IMR-90 (cell line): ENCODE measurements around the gene MMUT. TPM values are rescaled to one million over a fixed set of nuclear protein-coding genes. Genes with fewer than 3 reads are reported as not detected.

ENCODE experiments used
- ATAC-seq: fragments of 200-7000 bp; cut with Tn5 transposase; 2 replicates; pipeline ENCODE4 v1.9.1; 2020; ENCODE audit warnings: low read depth, mild to moderate bottlenecking, moderate library complexity
- BruUV-seq: library from RNA; stranded (reverse); fragments of 400-500 nt; replicated peaks from 2 replicates; lab custom pipeline; 2021; lab: Mats Ljungman, UMichigan
- CTCF ChIA-PET: fragments of 300-600 bp; formaldehyde crosslinking; extraction: SDS; loops from one replicate; lab custom pipeline; 2021; ENCODE audit warnings: antibody characterized with exemption; lab: Yijun Ruan, JAX
- POLR2A ChIA-PET: fragments of 300-600 bp; sonication (Branson Sonifier 250); formaldehyde crosslinking; loops from one replicate; lab custom pipeline; 2022; ENCODE audit warnings: antibody characterized with exemption; ENCODE audit not compliant: unreplicated experiment; lab: Charles Lee
- DNase-seq: peaks from one replicate; pipeline ENCODE4 v3.0.0; 2013
- H2AFZ ChIP-seq: replicated peaks from 2 replicates; pipeline ENCODE3; 2013; ENCODE audit warnings: low read length, mild to moderate bottlenecking; ENCODE audit not compliant: poor library complexity
- H2AK5ac ChIP-seq: 2 replicates; pipeline ENCODE4 v1.6.1; 2013; ENCODE audit warnings: low read depth, low read length, inconsistent platforms
- H2AK9ac ChIP-seq: replicated peaks from 2 replicates; pipeline ENCODE3; 2013; ENCODE audit warnings: mild to moderate bottlenecking, low read depth, low read length, moderate library complexity; ENCODE audit not compliant: poor library complexity
- H2BK120ac ChIP-seq: 2 replicates; pipeline ENCODE4 v1.6.1; 2013; ENCODE audit warnings: low read depth, low read length, inconsistent platforms
- H2BK15ac ChIP-seq: 3 replicates; pipeline ENCODE4 v1.6.1; 2013; ENCODE audit warnings: low read depth, low read length, inconsistent platforms
- H2BK20ac ChIP-seq: 2 replicates; pipeline ENCODE4 v1.6.1; 2013; ENCODE audit warnings: low read depth, mild to moderate bottlenecking, inconsistent platforms, low read length, moderate library complexity
- H2BK5ac ChIP-seq: 2 replicates; pipeline ENCODE4 v1.6.1; 2013; ENCODE audit warnings: mild to moderate bottlenecking, low read depth, low read length, inconsistent platforms; ENCODE audit not compliant: poor library complexity, severe bottlenecking
- H3K14ac ChIP-seq: replicated peaks from 2 replicates; pipeline ENCODE4 v1.6.1; 2013; ENCODE audit warnings: low read depth, low read length, inconsistent platforms
- H3K18ac ChIP-seq: 2 replicates; pipeline ENCODE4 v1.6.1; 2013; ENCODE audit warnings: low read depth, low read length, control low read depth
- H3K23ac ChIP-seq: 2 replicates; pipeline ENCODE4 v1.6.1; 2013; ENCODE audit warnings: low read depth, low read length, inconsistent platforms
- H3K27ac ChIP-seq: 2 replicates; pipeline ENCODE4 v1.5.1; 2013; ENCODE audit warnings: mild to moderate bottlenecking, control low read depth, low read length; ENCODE audit not compliant: insufficient read depth
- H3K27me3 ChIP-seq: 2 replicates; pipeline ENCODE4 v1.6.1; 2013; ENCODE audit warnings: low read length; ENCODE audit not compliant: control insufficient read depth, insufficient read depth
- H3K36me3 ChIP-seq: 2 replicates; pipeline ENCODE4 v1.6.1; 2013; ENCODE audit warnings: low read length, mixed read lengths; ENCODE audit not compliant: control insufficient read depth, insufficient read depth
- H3K4ac ChIP-seq: 2 replicates; pipeline ENCODE4 v1.6.1; 2013; ENCODE audit warnings: low read depth, low read length, inconsistent platforms
- H3K4me1 ChIP-seq: 2 replicates; pipeline ENCODE4 v1.6.1; 2013; ENCODE audit warnings: low read length, mixed read lengths; ENCODE audit not compliant: control insufficient read depth, insufficient read depth
- H3K4me2 ChIP-seq: 2 replicates; pipeline ENCODE4 v1.6.1; 2013; ENCODE audit warnings: low read depth, mild to moderate bottlenecking, control low read depth, low read length, moderate library complexity
- H3K4me3 ChIP-seq: 2 replicates; pipeline ENCODE4 v1.5.1; 2013; ENCODE audit warnings: low read depth, mild to moderate bottlenecking, control low read depth, low read length, moderate library complexity; ENCODE audit not compliant: insufficient read depth
- H3K56ac ChIP-seq: 2 replicates; pipeline ENCODE4 v1.6.1; 2013; ENCODE audit warnings: low read length, inconsistent platforms; ENCODE audit not compliant: insufficient read depth; ENCODE audit errors: extremely low read depth
- H3K79me1 ChIP-seq, 2 experiments: 2 replicates each; pipeline ENCODE4 v1.6.1; 2013; ENCODE audit warnings: low read length in 2 of 2, inconsistent platforms in 1 of 2, low read depth in 1 of 2
- H3K9ac ChIP-seq: 2 replicates; pipeline ENCODE4 v1.6.1; 2013; ENCODE audit warnings: low read depth, low read length, control low read depth
- H3K9me1 ChIP-seq: 2 replicates; pipeline ENCODE4 v1.6.1; 2013; ENCODE audit warnings: low read length, inconsistent platforms; ENCODE audit not compliant: insufficient read depth
- H3K9me3 ChIP-seq: 2 replicates; pipeline ENCODE4 v1.6.1; 2013; ENCODE audit warnings: low read length; ENCODE audit not compliant: control insufficient read depth, insufficient read depth
- H4K20me1 ChIP-seq: 2 replicates; pipeline ENCODE4 v1.6.1; 2013; ENCODE audit warnings: low read length, inconsistent platforms; ENCODE audit not compliant: insufficient read depth
- H4K5ac ChIP-seq: 2 replicates; pipeline ENCODE4 v1.6.1; 2013; ENCODE audit warnings: mild to moderate bottlenecking, low read depth, low read length, control low read depth
- H4K8ac ChIP-seq, 2 experiments: 2 replicates each; pipeline ENCODE4 v1.6.1; 2013; ENCODE audit warnings: low read depth in 2 of 2, low read length in 2 of 2, control low read depth in 1 of 2, inconsistent platforms in 1 of 2
- H4K91ac ChIP-seq: 2 replicates; pipeline ENCODE4 v1.6.1; 2013; ENCODE audit warnings: low read depth, low read length, inconsistent platforms; ENCODE audit not compliant: insufficient read depth
- BHLHE40 ChIP-seq: fragments of 150-350 bp; IDR thresholded peaks from 2 replicates; pipeline ENCODE4 v1.6.1; 2016; ENCODE audit warnings: mild to moderate bottlenecking, low read depth, low read length
- CEBPB ChIP-seq: IDR thresholded peaks from 2 replicates; pipeline ENCODE4 v1.6.1; 2012; ENCODE audit warnings: low read depth, low read length, improper control_type of control experiment
- CTCF ChIP-seq: conservative IDR thresholded peaks from 2 replicates; pipeline ENCODE4 v1.5.1; 2012; ENCODE audit warnings: mild to moderate bottlenecking, low read depth, low read length, improper control_type of control experiment
- MAFK ChIP-seq: IDR thresholded peaks from 2 replicates; pipeline ENCODE4 v1.6.1; 2012; ENCODE audit warnings: low read depth, low read length, improper control_type of control experiment
- MAZ ChIP-seq: IDR thresholded peaks from 2 replicates; pipeline ENCODE4 v1.6.1; 2012; ENCODE audit warnings: low read depth, mild to moderate bottlenecking, low read length, improper control_type of control experiment, moderate library complexity, borderline replicate concordance
- MXI1 ChIP-seq: IDR thresholded peaks from 2 replicates; pipeline ENCODE4 v1.6.1; 2012; ENCODE audit warnings: low read depth, mild to moderate bottlenecking, low read length, moderate library complexity, borderline replicate concordance
- NFE2L2 ChIP-seq: fragments of 150-350 bp; IDR thresholded peaks from 2 replicates; pipeline ENCODE4 v1.6.1; 2016; ENCODE audit warnings: low read depth, mild to moderate bottlenecking, low read length
- RAD21 ChIP-seq: IDR thresholded peaks from 2 replicates; pipeline ENCODE4 v1.6.1; 2012; ENCODE audit warnings: low read length, improper control_type of control experiment
- RCOR1 ChIP-seq: IDR thresholded peaks from 2 replicates; pipeline ENCODE4 v1.6.1; 2012; ENCODE audit warnings: mild to moderate bottlenecking, low read length, improper control_type of control experiment; ENCODE audit not compliant: insufficient replicate concordance
- WGBS, 2 experiments: methylation state at CpG; one replicate each; pipeline versions ENCODE4 v1.1.5 to v1.1.7; 2013; ENCODE audit warnings: missing lambda C conversion rate in 2 of 2; ENCODE audit not compliant: insufficient read length in 1 of 2; ENCODE audit errors: extremely low coverage in 2 of 2; 5-methylcytosine and 5-hydroxymethylcytosine counted together
- dilution Hi-C: fragments of 300-500 bp; cut with HindIII; formaldehyde crosslinking; loops from one replicate; pipeline ENCODE4 v1.14.3; 2018; ENCODE audit warnings: low sequenced_read_pairs; ENCODE audit not compliant: unreplicated experiment
- in situ Hi-C: fragments of 300-500 bp; cut with MboI; formaldehyde crosslinking; loops from 3 replicates; pipeline ENCODE4 v1.14.3; 2019; ENCODE audit warnings: low sequenced_read_pairs, inconsistent platforms, mixed read lengths
- intact Hi-C: fragments of 100-400 bp; cut with micrococcal nuclease; formaldehyde crosslinking; loops from 2 replicates; pipeline ENCODE4 v1.10.0; 2022
- polyA plus RNA-seq, 3 experiments: library from polyadenylated mRNA; depleted of rRNA; stranded (reverse); fragments of >200 nt; gene quantifications; 2 replicates each; pipeline ENCODE4 v1.2.3, GENCODE V29; 2012; ENCODE audit warnings: low replicate concordance in 1 of 3
- total RNA-seq: library from RNA; depleted of rRNA; stranded (reverse); fragments of >200 nt; gene quantifications from 2 replicates; pipeline ENCODE4 v1.2.3, GENCODE V29; 2012

MMUT gene
- total and polyA plus RNA-seq, 2 of the 4 experiments (the other 2 are of a cell fraction) = 10.6 to 11.7 TPM

GRCh38 chr6:49406250-49406970 is 56.6 kb downstream of the MMUT start:
- Histone ChIP-seq H4K8ac (no peak overlapping the region), H2AFZ (peak overlapping the region; percentile 18), H2BK15ac (no peak overlapping the region), H3K27me3 (no peaks in the 10 kb centered on the region), H3K36me3 (no peaks in the 10 kb centered on the region), H3K18ac (no peak overlapping the region), H2BK5ac (no peak overlapping the region), H3K23ac (no peak overlapping the region), H2AK9ac (no peak overlapping the region), H2BK120ac (no peak overlapping the region), H4K20me1 (no peaks in the 10 kb centered on the region), H3K27ac (no peak overlapping the region), H3K4ac (no peak overlapping the region), H3K56ac (no peak overlapping the region), H3K9me1 (no peaks in the 10 kb centered on the region), H3K14ac (no peak overlapping the region), H3K79me1 (no peaks in the 10 kb centered on the region), H3K4me1 (no peaks in the 10 kb centered on the region), H3K9me3 (no peaks in the 10 kb centered on the region), H4K5ac (no peak overlapping the region), H2BK20ac (no peak overlapping the region; the same call in 1 of the 2 replicates), H4K91ac (no peak overlapping the region), H3K4me2 (no peak overlapping the region), H3K9ac (no peak overlapping the region), H2AK5ac (no peak overlapping the region), H3K4me3 (no peak overlapping the region)
- DNase-seq (no peak), ATAC-seq (no peak; the same call in 1 of the 2 replicates)
- ChIA-PET CTCF (no interaction called here), POLR2A (no interaction called here)
- intact Hi-C loops (loop anchor here (10.0 kb wide), 1 partner anchor 1312 kb away; no protein-coding TSS in a partner anchor), dilution Hi-C loops (no loop called here), in situ Hi-C loops (loop anchor here (10.0 to 25.0 kb wide), 2 partner anchors 644 to 1612 kb away; no protein-coding TSS in a partner anchor)
- no TSS peak for BruUV-seq
- TF ChIP-seq MXI1 (no peak), RCOR1 (no peak), CEBPB (no peak), MAZ (no peak), NFE2L2 (no peak), MAFK (no peak), RAD21 (no peak), BHLHE40 (no peak), CTCF (no peak)
- WGBS, 2 experiments = no CpG with 5 or more reads among the region's 5 CpGs
